Measurements from ENCODE around the gene EGR2.

Gene EGR2

DNA sequence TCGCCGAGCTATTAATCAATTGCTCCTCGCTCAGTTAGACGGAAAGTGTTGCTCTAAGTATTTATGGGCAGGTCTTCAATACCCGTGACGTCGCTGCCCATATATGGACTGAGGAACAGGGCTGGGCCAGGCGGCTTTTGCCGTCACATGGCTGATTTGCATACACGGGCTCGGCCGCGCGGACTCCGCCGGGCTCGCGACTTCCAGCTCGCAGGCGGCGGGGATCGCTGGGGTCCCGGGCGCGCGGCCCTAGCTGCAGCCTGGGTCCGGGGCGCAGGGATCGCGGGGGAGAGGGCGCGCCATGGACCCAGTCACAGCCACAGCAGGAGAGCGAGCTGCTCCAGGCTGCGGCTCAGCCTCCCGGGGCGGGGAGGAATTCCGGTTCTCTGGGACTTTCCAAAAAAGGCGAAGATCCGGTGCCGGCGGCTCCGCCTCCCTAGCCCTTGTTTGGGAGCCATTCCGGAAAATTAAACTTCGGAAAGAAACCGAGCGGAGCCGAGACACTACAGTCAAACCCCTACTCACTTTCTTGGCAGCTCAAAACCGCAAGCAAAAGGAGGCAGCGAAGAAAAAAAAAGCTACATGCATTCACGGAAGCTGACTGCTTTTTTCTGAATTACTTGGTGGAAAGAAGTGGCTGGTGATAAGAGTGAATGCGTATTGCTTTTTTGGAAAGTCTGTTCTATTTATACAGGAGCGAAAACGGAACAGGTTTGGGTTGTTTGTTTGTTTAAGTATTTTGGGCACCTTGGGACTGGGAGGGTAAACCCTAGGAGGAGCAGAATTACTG is at the start of gene EGR2:
TSS of gene EGR2 (minus strand) at position 36 of the 790 bp plus-strand sequence. CDS start 337 bp downstream, outside the sequence.
- in situ Hi-C loops (cut with MboI; ENCODE audit: low sequenced_read_pairs, unreplicated experiment), result no loop called here
- peak; percentile 95 for DNase-seq (ENCODE audit: low spot score)
- no peak for TF ChIP-seq CTCF (IDR thresholded peaks at IDR 0.05; ENCODE audit: borderline replicate concordance, control extremely low read depth, extremely low read depth, insufficient read depth, missing control alignments)

GRCh38 chr10:62862447-62862846 is 46.3 kb upstream of the EGR2 start:
- no peak for TF ChIP-seq CTCF (IDR thresholded peaks at IDR 0.05; ENCODE audit: borderline replicate concordance, control extremely low read depth, extremely low read depth, insufficient read depth, missing control alignments)
- no peak for DNase-seq (ENCODE audit: low spot score)
- in situ Hi-C loops (cut with MboI; ENCODE audit: low sequenced_read_pairs, unreplicated experiment), result no loop called here

DNA sequence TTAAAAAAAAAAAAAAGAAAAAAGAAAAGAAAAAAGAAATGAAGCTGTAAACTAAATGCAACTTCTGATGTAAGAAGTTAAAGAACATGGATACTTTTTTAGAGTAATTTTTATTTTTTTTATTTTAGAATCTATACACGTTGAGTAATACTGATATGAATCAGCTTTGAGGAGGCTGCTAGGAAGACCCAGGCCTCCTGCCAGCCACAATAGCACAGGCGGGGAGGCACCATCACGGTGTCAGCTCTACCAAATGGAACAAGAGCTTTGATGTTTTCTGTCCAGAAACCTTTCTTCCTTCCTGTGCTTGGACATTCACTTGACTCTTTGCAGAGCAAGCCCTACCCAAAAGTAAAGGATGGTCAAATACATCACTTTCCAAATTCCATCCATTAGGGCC is 45.3 kb upstream of the EGR2 start:
- no peak for TF ChIP-seq CTCF (IDR thresholded peaks at IDR 0.05; ENCODE audit: borderline replicate concordance, control extremely low read depth, extremely low read depth, insufficient read depth, missing control alignments)
- DNase-seq (ENCODE audit: low spot score), result no peak
- in situ Hi-C loops (cut with MboI; ENCODE audit: low sequenced_read_pairs, unreplicated experiment), result no loop called here

GRCh38 chr10:62860946-62861345 is 44.8 kb upstream of the EGR2 start:
- no peak for TF ChIP-seq CTCF (IDR thresholded peaks at IDR 0.05; ENCODE audit: borderline replicate concordance, control extremely low read depth, extremely low read depth, insufficient read depth, missing control alignments)
- DNase-seq (ENCODE audit: low spot score), result no peak
- in situ Hi-C loops (cut with MboI; ENCODE audit: low sequenced_read_pairs, unreplicated experiment), result no loop called here

DNA sequence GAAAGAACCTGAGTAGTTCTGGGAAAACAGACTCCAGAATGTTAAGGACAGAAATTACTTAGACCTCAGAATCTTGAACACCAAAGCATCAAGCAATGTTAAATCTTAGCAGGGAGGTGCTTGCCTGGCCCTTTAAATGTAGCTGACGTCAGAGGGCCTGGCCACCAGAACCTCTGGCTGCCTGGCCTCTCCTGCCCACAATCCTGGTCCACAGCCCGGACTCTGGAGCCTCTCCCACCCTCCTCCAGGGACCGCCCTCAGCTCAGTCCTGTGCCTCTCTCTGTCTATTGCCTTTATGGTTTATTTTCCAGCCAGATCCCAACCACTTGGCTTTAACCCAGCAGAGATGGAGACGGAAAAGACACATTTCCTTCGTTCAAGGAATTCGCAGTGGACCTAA is 42.2 kb upstream of the EGR2 start:
- in situ Hi-C loops (cut with MboI; ENCODE audit: low sequenced_read_pairs, unreplicated experiment), result no loop called here
- DNase-seq (ENCODE audit: low spot score), result no peak
- no peak for TF ChIP-seq CTCF (IDR thresholded peaks at IDR 0.05; ENCODE audit: borderline replicate concordance, control extremely low read depth, extremely low read depth, insufficient read depth, missing control alignments)

- no peak for TF ChIP-seq CTCF (IDR thresholded peaks at IDR 0.05; ENCODE audit: borderline replicate concordance, control extremely low read depth, extremely low read depth, insufficient read depth, missing control alignments)
- in situ Hi-C loops (cut with MboI; ENCODE audit: low sequenced_read_pairs, unreplicated experiment), result no loop called here
- DNase-seq (ENCODE audit: low spot score), result no peak
These were observed 39.9 kb upstream of the EGR2 start for GRCh38 chr10:62856021-62856420.

All from GM13976 (cell line).